Fibroblast of villous mesenchyme (primary cell): Measurements from ENCODE around the gene SRPK2. TPM values are rescaled to one million over a fixed set of nuclear protein-coding genes. Genes with fewer than 3 reads are reported as not detected.

Experiments
- DNase-seq: peaks from one replicate; pipeline ENCODE4 v3.0.0-alpha.2; 2010; ENCODE audit warnings: low read depth
- H3K4me3 ChIP-seq: 2 replicates; pipeline ENCODE4 v1.5.1; 2011; ENCODE audit warnings: low read depth, mild to moderate bottlenecking, low read length
- total RNA-seq: library from RNA; depleted of rRNA; stranded (reverse); fragments of >200 nt; gene quantifications from 2 replicates; pipeline ENCODE4 v1.2.3, GENCODE V29; 2012
- TF ChIP-seq, protein P1 (sequence below): IDR thresholded peaks from 2 replicates; pipeline ENCODE4 v1.5.1; 2012; ENCODE audit warnings: low read depth, mild to moderate bottlenecking, low read length; ENCODE audit not compliant: insufficient read depth

SRPK2 gene
- total RNA-seq, 1 donor: 60.9 TPM

DNA sequence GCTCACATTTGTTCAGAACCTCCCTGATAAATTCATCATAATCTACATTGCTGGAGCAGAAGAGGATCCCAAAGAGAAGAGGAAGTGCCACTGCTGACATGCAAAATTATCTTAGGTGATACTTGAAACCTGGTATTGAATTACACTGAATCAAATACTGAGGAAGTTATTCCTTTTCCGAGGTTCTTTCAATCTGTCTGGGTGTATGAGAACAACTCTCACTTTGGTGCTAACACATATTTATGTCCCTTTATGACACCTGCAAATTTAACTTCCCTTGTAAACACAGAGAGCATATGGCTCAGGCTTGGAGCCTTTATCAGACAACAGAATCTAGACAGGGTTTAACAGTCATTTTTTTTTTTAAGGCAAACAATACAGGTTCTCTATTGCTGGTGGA lies 131.4 kb downstream of the SRPK2 start:
- no peak for DNase-seq
- H3K4me3 ChIP-seq: no peak overlapping the region
- TF ChIP-seq, protein P1, sequence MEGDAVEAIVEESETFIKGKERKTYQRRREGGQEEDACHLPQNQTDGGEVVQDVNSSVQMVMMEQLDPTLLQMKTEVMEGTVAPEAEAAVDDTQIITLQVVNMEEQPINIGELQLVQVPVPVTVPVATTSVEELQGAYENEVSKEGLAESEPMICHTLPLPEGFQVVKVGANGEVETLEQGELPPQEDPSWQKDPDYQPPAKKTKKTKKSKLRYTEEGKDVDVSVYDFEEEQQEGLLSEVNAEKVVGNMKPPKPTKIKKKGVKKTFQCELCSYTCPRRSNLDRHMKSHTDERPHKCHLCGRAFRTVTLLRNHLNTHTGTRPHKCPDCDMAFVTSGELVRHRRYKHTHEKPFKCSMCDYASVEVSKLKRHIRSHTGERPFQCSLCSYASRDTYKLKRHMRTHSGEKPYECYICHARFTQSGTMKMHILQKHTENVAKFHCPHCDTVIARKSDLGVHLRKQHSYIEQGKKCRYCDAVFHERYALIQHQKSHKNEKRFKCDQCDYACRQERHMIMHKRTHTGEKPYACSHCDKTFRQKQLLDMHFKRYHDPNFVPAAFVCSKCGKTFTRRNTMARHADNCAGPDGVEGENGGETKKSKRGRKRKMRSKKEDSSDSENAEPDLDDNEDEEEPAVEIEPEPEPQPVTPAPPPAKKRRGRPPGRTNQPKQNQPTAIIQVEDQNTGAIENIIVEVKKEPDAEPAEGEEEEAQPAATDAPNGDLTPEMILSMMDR: no peak

- no peak for DNase-seq
- no peak overlapping the region for H3K4me3 ChIP-seq
- TF ChIP-seq, protein P1: no peak
These were observed 131.9 kb downstream of the SRPK2 start for GRCh38 chr7:105256761-105257231.

DNA sequence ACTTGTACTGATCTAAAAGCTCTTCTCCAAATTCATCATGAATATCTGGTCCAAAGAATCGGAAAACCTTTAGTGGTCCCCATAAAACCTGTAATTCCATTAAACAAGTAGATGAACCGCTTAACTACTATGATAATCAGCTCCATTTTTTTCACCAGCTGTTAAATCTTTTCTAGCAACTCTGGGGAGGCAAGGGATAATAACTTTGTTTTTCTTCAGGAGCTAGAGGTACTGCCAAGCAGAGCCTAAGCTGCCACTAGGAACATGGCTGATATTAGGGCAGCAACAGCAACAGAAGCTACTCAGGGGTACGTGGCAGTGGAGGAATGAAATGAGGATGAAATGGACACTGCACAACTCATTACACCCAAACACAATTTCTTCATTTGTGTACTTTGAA lies 138.0 kb downstream of the SRPK2 start:
- H3K4me3 ChIP-seq: no peak overlapping the region
- TF ChIP-seq, protein P1: no peak
- no peak for DNase-seq

- DNase-seq: no peak
- TF ChIP-seq, protein P1: no peak
- H3K4me3 ChIP-seq: no peak overlapping the region
These were observed 138.5 kb downstream of the SRPK2 start for GRCh38 chr7:105250239-105250638.

DNA sequence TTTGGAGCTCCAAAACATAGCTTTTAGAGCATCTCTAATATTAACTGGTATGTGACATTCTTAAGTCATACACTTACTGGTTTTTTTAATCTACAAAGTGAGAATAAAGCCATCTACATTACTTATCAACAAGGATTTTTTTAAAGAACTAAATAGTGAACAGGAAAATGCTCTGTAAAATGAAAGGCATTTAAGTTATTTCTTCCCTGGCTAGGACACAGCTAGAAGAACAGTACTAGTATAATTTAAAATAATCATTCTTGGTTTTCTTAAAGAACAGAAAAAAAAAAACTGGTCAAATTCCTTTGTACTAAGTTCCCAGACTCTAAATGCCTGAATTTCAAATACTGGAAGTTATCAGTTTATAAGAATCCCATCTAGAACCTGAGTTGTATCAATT lies 139.5 kb downstream of the SRPK2 start:
- no peak for DNase-seq
- TF ChIP-seq, protein P1: no peak
- H3K4me3 ChIP-seq: no peak overlapping the region

GRCh38 chr7:105246679-105247078 lies 142.0 kb downstream of the SRPK2 start:
- no peak for DNase-seq
- no peak overlapping the region for H3K4me3 ChIP-seq
- TF ChIP-seq, protein P1: no peak

DNA sequence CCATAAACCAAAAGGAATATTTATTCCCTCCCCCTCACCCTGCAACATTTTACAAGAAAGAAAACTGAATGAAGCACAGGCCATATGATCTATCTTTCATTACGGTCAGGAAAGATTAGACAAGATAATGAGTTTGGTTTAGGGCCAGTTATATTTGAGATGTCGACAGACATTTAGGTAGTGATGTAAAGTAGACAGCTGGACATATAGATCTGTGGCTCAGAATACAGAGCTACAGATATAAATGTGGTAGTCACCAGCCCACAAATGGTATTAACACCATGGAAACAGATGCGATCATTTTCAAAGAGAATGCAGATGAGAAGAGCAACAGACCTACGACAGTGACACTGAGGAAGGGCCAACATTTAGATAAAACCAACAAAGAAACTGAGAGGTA lies 142.5 kb downstream of the SRPK2 start:
- H3K4me3 ChIP-seq: no peak overlapping the region
- DNase-seq: no peak
- TF ChIP-seq, protein P1: no peak
